Activated CD8-positive, alpha-beta memory T cell treated with anti-CD3 and anti-CD28 coated beads, Interleukin-2, amount 50 U/mL, for 24 hours (primary cell): Measurements from ENCODE around the gene POLR1G.
"Not testable (repeated sequence)": the region's sequence is repeated elsewhere in the genome, so short reads cannot be mapped to it uniquely, and the experiment has no call there.

Source experiments
- DNase-seq: peaks from one replicate; pipeline ENCODE4 v3.0.0-alpha.2; 2020; ENCODE audit errors: extremely low read depth

POLR1G gene

GRCh38 chr19:45400192-45400591 is 6.3 kb upstream of the POLR1G start:
- no peak for DNase-seq

DNA sequence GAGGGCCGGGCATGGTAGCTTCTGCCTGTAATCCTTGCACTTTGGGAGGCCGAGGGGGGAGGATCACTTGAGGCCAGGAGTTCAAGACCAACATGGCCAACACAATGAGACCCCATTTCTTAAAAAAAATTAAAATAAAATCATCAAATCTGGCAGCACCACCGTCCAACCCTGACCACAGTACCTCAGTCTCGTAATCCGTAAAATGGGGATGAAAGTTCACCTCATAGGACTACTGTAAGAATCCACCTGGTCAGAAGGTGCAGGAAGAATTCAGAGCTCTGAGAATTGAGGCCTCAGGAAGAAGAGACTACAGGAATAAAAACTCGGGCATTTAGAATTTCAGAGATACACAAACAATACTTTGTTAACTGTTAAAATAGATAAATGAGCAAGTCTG is 4.6 kb upstream of the POLR1G start:
- DNase-seq = no peak

DNA sequence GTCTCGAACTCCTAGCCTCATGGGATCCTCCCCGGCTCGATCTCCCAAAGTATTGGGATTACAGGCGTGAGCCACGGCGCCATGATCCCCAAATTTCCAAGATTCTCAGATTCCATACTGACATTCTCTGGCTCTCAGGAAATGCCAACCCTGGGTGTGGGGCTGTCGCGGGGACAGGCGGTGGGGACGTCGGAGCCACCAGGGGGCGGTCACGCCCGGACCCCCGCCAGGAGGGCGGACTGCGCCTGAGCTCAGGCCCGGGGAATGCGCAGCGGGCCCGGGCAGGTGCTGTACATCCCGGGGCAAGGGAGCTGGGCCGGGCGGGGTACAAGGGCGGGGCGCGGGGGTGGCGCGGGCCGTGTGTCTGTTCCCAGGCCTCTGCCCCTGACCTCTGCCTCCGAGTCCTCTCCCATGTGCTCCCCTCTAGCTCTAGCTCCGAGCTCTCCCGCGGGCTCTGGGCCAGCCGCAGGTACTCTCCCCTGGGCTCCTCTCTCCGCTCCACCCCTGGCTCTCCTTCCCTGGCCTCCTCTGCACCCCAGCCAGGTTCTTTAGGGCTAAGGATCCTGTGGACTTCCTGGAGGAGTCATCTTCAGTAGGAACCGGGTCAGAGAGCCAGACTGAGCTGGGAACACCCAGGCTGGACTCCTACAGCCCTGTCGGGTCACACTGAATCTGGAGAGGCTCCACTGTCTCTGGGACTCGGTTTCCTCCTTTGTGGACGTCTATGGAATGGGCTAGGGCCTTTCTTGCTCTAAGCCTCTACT is 4.0 kb upstream of the POLR1G start:
- DNase-seq = no peak

DNA sequence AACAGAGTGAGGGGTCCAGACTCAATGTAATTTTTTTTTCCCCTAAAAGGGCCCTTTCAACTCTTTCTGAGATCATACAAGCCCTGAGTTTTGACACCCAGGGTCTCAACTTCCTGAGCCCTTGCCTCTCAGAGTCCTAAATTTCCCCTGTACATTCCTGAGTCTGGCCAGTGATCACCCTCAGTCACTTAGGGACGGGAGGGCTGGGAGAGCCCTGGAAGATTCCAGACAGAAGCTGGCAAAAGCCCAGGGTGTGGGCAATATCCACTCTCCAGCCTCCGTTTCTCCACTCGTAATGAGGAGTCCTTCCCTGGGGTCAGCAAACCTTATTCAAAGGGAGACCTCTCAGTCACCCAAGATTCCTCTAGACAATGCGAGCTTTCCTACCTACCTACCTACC is 3.2 kb upstream of the POLR1G start:
- no peak for DNase-seq

DNA sequence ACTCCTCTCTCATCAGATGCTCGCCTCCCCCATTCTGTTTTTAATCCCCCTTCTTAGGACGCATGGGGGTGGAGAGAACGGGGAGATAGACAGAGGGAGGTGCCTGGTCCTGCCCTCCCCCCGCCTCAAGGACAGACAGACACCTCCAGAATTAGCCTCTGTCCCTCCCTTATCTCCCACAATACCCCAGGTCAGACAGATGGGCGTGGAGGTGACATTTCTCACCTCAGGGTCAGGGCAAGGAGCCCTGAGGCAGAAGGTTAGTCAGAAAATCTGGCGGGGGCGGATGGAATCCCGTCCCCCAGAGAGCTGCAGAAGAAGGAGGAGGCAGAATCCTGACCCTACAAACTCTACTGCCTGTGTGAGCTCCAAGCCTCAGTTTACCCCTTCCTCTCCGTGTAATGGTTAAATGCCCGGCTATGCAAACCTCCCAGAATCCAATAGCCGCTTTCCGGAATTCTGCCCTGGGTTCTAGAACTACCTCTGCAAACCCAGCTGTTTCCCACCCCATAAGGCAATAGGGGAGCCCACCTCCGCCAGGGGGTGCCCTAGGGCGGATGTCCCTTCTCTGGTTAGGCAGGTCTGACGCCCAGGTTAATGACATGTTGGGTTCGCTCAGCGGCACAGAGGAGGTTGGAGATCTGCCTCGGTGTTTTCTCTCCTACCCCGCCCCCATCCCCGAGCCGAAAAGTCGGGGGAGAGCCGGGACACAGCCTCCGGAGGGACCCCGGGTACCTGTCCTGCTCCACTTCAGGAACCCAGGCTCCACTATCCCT is 2.5 kb upstream of the POLR1G start:
- DNase-seq = no peak

GRCh38 chr19:45404557-45405434 is 1.6 kb upstream of the POLR1G start, which contains the start of gene PPP1R13L:
PPP1R13L (minus strand) TSS chr19:45405069; CDS start chr19:45398318, 6,751 bp downstream.
- DNase-seq = no peak

DNA sequence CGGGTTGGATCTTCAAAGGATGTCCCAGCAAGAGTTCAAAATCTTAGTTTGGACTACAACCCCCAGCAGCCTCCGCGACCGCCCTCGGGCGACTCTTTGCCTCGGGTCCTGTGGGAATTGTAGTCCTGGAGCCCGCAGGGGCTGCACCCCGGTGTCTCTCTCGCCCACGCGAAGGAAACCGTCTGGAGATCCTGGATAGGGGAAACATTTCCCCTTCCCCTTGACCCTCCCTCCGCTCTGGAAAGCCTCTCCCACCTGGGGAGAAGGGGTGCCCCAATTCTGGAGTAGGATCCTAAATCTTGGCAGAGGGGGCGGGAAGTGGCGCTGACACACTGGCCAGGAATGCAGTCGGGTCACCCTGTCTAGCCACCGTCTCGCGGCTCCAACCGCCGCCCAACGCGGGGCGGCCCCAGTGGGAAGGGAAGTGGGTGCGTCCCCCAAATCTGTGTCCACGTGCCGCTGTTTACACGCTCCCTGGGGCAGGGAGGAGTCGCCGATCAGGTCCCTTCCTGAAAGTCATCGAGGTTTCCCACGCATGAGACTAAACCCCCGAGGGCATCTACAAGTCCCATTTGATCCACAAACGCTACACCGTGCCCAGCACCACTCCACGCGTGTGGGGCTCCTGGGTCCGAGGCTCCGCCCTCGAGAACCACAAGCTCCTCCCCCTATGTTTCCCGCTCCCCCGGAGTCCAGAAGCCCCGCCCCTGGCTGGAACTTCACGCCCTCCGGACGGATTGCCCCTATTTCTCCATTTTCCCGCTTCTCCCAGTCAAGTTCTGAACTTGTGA is 814 bp upstream of the POLR1G start:
- peak; percentile 62 for DNase-seq

- DNase-seq = no peak
Measured at GRCh38 chr19:45407091-45407375, 589 bp downstream of the POLR1G start.

DNA sequence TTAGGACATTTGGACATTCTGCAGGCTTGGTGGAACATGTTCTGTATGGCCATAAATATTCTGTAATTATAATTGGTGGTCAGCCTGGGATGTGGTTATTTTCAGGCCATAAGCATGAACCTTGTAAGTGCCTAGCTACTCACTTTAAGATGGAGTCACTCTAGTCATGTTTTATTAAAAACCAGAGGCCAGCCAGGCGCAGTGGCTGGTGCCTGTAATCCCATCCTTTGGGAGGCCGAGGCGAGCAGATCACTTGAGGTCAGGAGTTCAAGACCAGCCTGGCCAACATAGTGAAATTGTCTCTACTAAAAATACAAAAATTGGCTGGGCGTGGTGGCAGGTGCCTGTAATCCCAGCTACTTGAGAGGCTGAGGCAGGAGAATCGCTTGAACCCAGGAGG is 1.1 kb downstream of the POLR1G start:
- DNase-seq = not testable (repeated sequence)

- no peak for DNase-seq
Measured at GRCh38 chr19:45408121-45408520, 1.7 kb downstream of the POLR1G start.

- DNase-seq = no peak
Measured at GRCh38 chr19:45408830-45409556, 2.5 kb downstream of the POLR1G start.

DNA sequence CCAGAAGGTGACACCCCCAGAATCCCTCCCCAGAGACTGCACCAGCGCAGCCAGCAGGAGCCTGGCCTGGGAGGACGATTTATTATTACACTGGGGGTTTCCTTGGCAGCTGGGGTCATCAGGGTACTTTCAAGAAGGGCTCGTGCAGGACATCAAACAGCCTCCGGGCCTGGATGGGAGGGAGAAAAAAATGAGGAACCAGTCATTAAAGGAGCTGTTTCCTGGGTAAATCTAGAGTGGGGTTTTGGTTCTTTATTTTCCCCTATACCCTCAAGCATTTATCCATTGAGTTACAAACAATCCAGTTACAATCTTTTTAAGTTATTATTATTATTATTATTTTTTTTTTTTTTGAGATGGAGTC is 3.1 kb downstream of the POLR1G start:
- DNase-seq = no peak

DNA sequence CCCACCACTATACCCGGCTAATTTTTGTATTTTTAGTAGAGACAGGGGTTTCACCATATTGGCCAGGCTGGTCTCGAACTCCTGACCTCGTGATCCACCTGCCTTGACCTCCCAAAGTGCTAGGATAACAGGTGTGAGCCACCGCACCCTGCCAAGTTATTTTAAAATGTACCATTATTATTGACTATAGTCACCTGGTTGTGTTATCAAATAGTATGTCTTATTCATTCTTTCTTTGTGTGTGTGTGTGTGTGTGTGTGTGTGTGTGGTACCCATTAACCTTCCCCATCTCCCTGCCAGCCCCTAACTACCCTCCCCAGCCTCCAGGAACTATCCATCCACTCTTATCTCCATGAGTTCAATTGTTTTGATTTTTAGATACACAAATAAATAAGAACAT is 3.9 kb downstream of the POLR1G start:
- DNase-seq = not testable (repeated sequence)

DNA sequence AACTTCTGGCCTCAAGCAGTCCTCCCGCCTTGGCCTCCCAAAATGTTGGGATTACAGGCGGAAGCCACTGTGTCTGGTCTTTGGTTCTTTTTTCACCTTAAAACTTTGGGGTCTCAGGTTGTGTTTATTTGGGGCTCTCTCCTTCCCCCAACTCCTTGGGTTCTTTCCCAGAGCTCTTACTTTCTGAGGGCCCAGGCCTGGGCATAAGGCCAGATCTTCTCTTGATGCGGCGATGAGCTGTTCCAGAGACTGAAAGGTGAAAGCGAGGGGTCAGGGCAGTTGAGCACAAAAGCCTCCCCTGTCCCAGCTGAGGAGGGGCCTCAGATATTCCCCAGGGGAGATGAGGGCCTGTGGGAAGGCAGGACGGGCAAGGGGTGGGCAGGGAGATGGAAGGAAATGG is 7.1 kb downstream of the POLR1G start:
- DNase-seq = no peak

GRCh38 chr19:45414468-45414867 is 8.0 kb downstream of the POLR1G start:
- DNase-seq = no peak

- DNase-seq = no peak
Measured at GRCh38 chr19:45417151-45417550, 10.7 kb downstream of the POLR1G start.

- no peak for DNase-seq
Measured at GRCh38 chr19:45418802-45419201, 12.4 kb downstream of the POLR1G start.

- DNase-seq = no peak
Measured at GRCh38 chr19:45419396-45419795, 13.0 kb downstream of the POLR1G start.

DNA sequence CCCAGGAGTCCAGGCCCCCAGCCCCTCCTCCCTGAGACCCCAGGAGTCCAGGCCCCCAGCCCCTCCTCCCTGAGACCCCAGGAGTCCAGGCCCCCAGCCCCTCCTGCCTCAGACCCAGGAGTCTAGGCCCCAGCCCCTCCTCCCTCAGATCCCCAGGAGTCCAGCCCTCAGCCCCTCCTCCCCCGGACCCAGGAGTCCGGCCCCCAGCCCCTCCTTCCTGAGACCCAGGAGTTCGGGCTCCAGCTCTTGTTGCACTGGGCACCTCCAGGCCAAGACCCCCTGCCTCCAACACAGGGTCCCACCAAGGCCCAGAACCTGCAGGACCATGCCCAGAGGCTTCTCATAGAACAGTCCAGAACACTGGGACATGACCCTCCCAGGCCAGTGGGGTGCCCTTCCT is 13.5 kb downstream of the POLR1G start:
- DNase-seq = no peak

- DNase-seq = no peak
Measured at GRCh38 chr19:45420356-45420755, 13.9 kb downstream of the POLR1G start.

GRCh38 chr19:45420871-45421270 is 14.4 kb downstream of the POLR1G start:
- DNase-seq = no peak
